OCI-LY1 (cell line): ENCODE results near the gene FADD.

Experiments
- H2AFZ ChIP-seq: fragments of 200-600 bp; sonication (generic), shearing (Covaris generic); 2 replicates; pipeline ENCODE4 v1.6.0; 2014; ENCODE audit warnings: antibody characterized with exemption, mild to moderate bottlenecking, low read length
- H3F3A ChIP-seq: fragments of 200-600 bp; sonication (generic), shearing (Covaris generic); 2 replicates; pipeline ENCODE4 v1.6.0; 2014; ENCODE audit warnings: mild to moderate bottlenecking, antibody characterized with exemption, low read length, moderate library complexity; ENCODE audit not compliant: insufficient read depth
- H3K27ac ChIP-seq: fragments of 200-600 bp; sonication (generic); 2 replicates; pipeline ENCODE4 v1.5.1; 2014; ENCODE audit warnings: low read length, mixed run types, mild to moderate bottlenecking, low read depth; ENCODE audit not compliant: poor library complexity, severe bottlenecking
- H3K27me3 ChIP-seq: fragments of 200-600 bp; sonication (generic); 2 replicates; pipeline ENCODE4 v1.6.0; 2014; ENCODE audit warnings: antibody characterized with exemption, mild to moderate bottlenecking, low read length, moderate library complexity; ENCODE audit not compliant: insufficient read depth
- H3K36me3 ChIP-seq: fragments of 200-600 bp; sonication (generic); 2 replicates; pipeline ENCODE4 v1.6.1; 2014; ENCODE audit warnings: mild to moderate bottlenecking, antibody characterized with exemption, low read length, moderate library complexity, mixed read lengths; ENCODE audit not compliant: insufficient read depth
- H3K4me1 ChIP-seq: fragments of 200-600 bp; sonication (generic); 2 replicates; pipeline ENCODE4 v1.5.1; 2014; ENCODE audit warnings: mild to moderate bottlenecking, low read length, moderate library complexity; ENCODE audit not compliant: insufficient read depth, severe bottlenecking
- H3K4me2 ChIP-seq: fragments of 200-600 bp; sonication (generic), shearing (Covaris generic); 2 replicates; pipeline ENCODE4 v1.6.1; 2014; ENCODE audit warnings: low read length
- H3K4me3 ChIP-seq: fragments of 200-600 bp; sonication (generic); 2 replicates; pipeline ENCODE4 v1.5.1; 2014; ENCODE audit warnings: low read length, low read depth, mild to moderate bottlenecking, mixed read lengths; ENCODE audit not compliant: poor library complexity, severe bottlenecking
- H3K79me2 ChIP-seq: fragments of 200-600 bp; shearing (Covaris generic); 2 replicates; pipeline ENCODE4 v1.6.1; 2016; ENCODE audit warnings: mixed run types, low read length, mixed read lengths; ENCODE audit not compliant: insufficient read depth
- H3K9ac ChIP-seq: fragments of 200-600 bp; sonication (generic), shearing (Covaris generic); 2 replicates; pipeline ENCODE4 v1.6.1; 2014; ENCODE audit warnings: mild to moderate bottlenecking, low read length, mixed read lengths
- H3K9me2 ChIP-seq: fragments of 200-600 bp; sonication (generic), shearing (Covaris generic); 2 replicates; pipeline ENCODE4 v1.6.1; 2014; ENCODE audit warnings: low read depth, mild to moderate bottlenecking, low read length, mixed read lengths
- H3K9me3 ChIP-seq: fragments of 200-600 bp; shearing (Covaris generic); 2 replicates; pipeline ENCODE4 v1.6.1; 2014; ENCODE audit warnings: low read length, mixed read lengths
- H4K20me1 ChIP-seq: fragments of 200-600 bp; sonication (generic), shearing (Covaris generic); 2 replicates; pipeline ENCODE4 v1.6.0; 2016; ENCODE audit warnings: mild to moderate bottlenecking, low read length; ENCODE audit not compliant: insufficient read depth
- CTCF ChIP-seq: fragments of 200-600 bp; sonication (generic), shearing (Covaris generic); IDR thresholded peaks from 2 replicates; pipeline ENCODE4 v1.5.1; 2017; ENCODE audit warnings: mild to moderate bottlenecking, antibody characterized with exemption, low read length, moderate library complexity, mixed read lengths
- EZH2 ChIP-seq: fragments of 200-600 bp; sonication (generic), shearing (Covaris generic); IDR thresholded peaks from 2 replicates; pipeline ENCODE4 v1.8.0; 2017; ENCODE audit warnings: borderline replicate concordance, mixed run types, mild to moderate bottlenecking, antibody characterized with exemption, low read length, moderate library complexity, mixed read lengths

The FADD gene

GRCh38 chr11:70247710-70248072 is 44.6 kb downstream of the FADD start:
- Histone ChIP-seq H3K27me3 (no peaks in the 10 kb centered on the region), H2AFZ (no peak overlapping the region), H3K9me3 (no peaks in the 10 kb centered on the region), H3K9ac (no peak overlapping the region), H3K4me1 (no peaks in the 10 kb centered on the region), H4K20me1 (no peaks in the 10 kb centered on the region), H3K4me3 (no peak overlapping the region), H3K36me3 (no peaks in the 10 kb centered on the region), H3K27ac (no peak overlapping the region), H3K79me2 (no peaks in the 10 kb centered on the region), H3K4me2 (no peak overlapping the region), H3F3A (no peaks in the 10 kb centered on the region), H3K9me2 (no peaks in the 10 kb centered on the region)
- no peak for TF ChIP-seq CTCF
- no peak for TF ChIP-seq EZH2

- no peak overlapping the region for H2AFZ ChIP-seq
- H3K4me3 ChIP-seq = no peak overlapping the region
- no peaks in the 10 kb centered on the region for H3K36me3 ChIP-seq
- no peaks in the 10 kb centered on the region for H3K9me2 ChIP-seq
- H3K4me2 ChIP-seq = no peak overlapping the region
- H3K4me1 ChIP-seq = no peaks in the 10 kb centered on the region
- no peaks in the 10 kb centered on the region for H4K20me1 ChIP-seq
- no peak overlapping the region for H3K9ac ChIP-seq
- no peaks in the 10 kb centered on the region for H3F3A ChIP-seq
- TF ChIP-seq CTCF = no peak
- TF ChIP-seq EZH2 = no peak
- no peak overlapping the region for H3K27ac ChIP-seq
- H3K9me3 ChIP-seq = no peaks in the 10 kb centered on the region
- H3K79me2 ChIP-seq = no peaks in the 10 kb centered on the region
- no peaks in the 10 kb centered on the region for H3K27me3 ChIP-seq
These were observed 48.0 kb downstream of the FADD start for GRCh38 chr11:70250876-70251658.

GRCh38 chr11:70251659-70252321 is 48.7 kb downstream of the FADD start:
- no peak overlapping the region for H2AFZ ChIP-seq
- H3K27me3 ChIP-seq = no peaks in the 10 kb centered on the region
- no peak overlapping the region for H3K4me2 ChIP-seq
- H3F3A ChIP-seq = no peaks in the 10 kb centered on the region
- no peaks in the 10 kb centered on the region for H3K36me3 ChIP-seq
- H3K4me1 ChIP-seq = no peaks in the 10 kb centered on the region
- no peaks in the 10 kb centered on the region for H4K20me1 ChIP-seq
- no peaks in the 10 kb centered on the region for H3K9me3 ChIP-seq
- no peak overlapping the region for H3K27ac ChIP-seq
- H3K9ac ChIP-seq = no peak overlapping the region
- no peaks in the 10 kb centered on the region for H3K9me2 ChIP-seq
- H3K79me2 ChIP-seq = no peaks in the 10 kb centered on the region
- no peak overlapping the region for H3K4me3 ChIP-seq
- TF ChIP-seq CTCF (no peak), EZH2 (no peak)
